BE2C (cell line): ENCODE results near the gene PDIA5.
"Not testable (repeated sequence)": the region's sequence is repeated elsewhere in the genome, so short reads cannot be mapped to it uniquely, and the experiment has no call there.

Source experiments
- DNase-seq: peaks from one replicate; pipeline ENCODE4 v3.0.0-alpha.2; 2020
- H3K27me3 ChIP-seq: fragments of 250-450 bp; sonication (Bioruptor Pico); 2 replicates; pipeline ENCODE4 v1.5.1; 2020; ENCODE audit warnings: mild to moderate bottlenecking
- H3K36me3 ChIP-seq: fragments of 250-450 bp; sonication (Bioruptor Pico); 2 replicates; pipeline ENCODE4 v1.5.1; 2020; ENCODE audit warnings: mild to moderate bottlenecking
- H3K4me1 ChIP-seq: fragments of 250-450 bp; sonication (Bioruptor Pico); 2 replicates; pipeline ENCODE4 v1.5.1; 2020
- H3K4me3 ChIP-seq: 2 replicates; pipeline ENCODE4 v1.5.1; 2011; ENCODE audit warnings: low read depth, low read length
- H3K9me3 ChIP-seq: fragments of 250-450 bp; sonication (Bioruptor Pico); 2 replicates; pipeline ENCODE4 v1.5.1; 2020
- TF ChIP-seq, protein P1 (sequence below): IDR thresholded peaks from 2 replicates; pipeline ENCODE4 v1.5.1; 2012; ENCODE audit warnings: mild to moderate bottlenecking, low read depth, low read length

PDIA5 gene

DNA sequence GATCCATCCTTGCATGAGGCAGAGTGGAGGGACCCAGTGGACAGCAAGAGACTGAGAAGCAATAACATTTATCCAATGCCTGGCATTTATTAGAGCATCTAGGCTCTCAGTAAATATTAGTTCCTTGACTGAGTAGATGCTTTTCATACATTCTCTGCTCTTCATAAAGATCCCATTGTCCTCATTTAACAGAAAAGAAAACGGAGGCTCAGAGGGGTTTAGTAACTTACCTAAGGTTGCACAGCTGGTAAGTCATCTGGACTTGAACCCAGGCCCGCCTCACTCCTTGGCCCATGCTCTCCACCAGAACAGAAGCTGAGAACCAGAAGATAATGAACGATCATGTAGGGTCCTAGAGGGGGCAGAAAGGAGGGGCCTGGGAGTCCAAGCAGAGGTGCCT is 82.7 kb downstream of the PDIA5 start:
- H3K36me3 ChIP-seq, result peaks cover 64% of the 10 kb centered on the region
- H3K27me3 ChIP-seq, result no peaks in the 10 kb centered on the region

DNA sequence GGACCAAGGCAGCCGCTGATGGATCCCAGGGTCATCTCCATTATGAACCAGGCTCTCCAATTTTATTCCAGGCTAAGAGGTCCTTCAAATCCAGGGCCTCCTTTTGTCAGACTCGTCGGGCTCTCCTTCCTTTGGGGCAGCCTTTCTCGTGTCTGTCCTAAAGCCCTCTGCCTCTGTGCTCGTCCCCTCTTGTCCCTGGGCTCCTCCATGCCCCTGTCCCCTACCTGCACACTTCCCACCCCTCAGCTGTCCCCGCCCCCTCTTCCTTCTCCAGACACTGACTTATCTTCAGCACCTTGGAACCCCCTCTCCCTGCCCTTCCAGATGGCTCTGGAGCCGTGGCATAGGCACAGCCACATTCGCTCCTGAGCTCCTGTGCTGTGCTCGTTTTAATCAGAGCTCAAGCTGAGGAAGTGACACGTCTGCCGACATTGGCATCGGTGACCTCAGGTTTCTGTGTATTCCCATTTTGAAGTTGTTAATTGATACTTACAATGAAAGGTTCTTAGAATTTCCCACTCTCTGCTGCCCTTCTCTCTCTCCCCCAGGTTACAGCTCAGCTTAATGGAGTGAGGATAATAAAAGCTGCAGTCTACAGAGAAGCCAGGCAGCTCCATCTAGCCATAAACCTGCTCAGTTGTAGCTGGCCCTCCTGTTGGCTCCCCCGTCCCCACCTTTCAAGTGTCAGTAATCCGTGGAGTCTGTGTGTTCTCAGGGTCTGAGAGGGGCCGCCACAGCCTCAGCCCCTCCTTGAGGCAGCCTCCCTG is 83.8 kb downstream of the PDIA5 start:
- peaks cover 62% of the 10 kb centered on the region for H3K36me3 ChIP-seq

More for the DNA sequence above, 82.7 kb downstream of the PDIA5 start:
- no peaks in the 10 kb centered on the region for H3K9me3 ChIP-seq
- DNase-seq, result no peak
- TF ChIP-seq, protein P1, sequence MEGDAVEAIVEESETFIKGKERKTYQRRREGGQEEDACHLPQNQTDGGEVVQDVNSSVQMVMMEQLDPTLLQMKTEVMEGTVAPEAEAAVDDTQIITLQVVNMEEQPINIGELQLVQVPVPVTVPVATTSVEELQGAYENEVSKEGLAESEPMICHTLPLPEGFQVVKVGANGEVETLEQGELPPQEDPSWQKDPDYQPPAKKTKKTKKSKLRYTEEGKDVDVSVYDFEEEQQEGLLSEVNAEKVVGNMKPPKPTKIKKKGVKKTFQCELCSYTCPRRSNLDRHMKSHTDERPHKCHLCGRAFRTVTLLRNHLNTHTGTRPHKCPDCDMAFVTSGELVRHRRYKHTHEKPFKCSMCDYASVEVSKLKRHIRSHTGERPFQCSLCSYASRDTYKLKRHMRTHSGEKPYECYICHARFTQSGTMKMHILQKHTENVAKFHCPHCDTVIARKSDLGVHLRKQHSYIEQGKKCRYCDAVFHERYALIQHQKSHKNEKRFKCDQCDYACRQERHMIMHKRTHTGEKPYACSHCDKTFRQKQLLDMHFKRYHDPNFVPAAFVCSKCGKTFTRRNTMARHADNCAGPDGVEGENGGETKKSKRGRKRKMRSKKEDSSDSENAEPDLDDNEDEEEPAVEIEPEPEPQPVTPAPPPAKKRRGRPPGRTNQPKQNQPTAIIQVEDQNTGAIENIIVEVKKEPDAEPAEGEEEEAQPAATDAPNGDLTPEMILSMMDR, result no peak
- no peak overlapping the region for H3K4me3 ChIP-seq
- peaks cover 33% of the 10 kb centered on the region for H3K4me1 ChIP-seq

DNA sequence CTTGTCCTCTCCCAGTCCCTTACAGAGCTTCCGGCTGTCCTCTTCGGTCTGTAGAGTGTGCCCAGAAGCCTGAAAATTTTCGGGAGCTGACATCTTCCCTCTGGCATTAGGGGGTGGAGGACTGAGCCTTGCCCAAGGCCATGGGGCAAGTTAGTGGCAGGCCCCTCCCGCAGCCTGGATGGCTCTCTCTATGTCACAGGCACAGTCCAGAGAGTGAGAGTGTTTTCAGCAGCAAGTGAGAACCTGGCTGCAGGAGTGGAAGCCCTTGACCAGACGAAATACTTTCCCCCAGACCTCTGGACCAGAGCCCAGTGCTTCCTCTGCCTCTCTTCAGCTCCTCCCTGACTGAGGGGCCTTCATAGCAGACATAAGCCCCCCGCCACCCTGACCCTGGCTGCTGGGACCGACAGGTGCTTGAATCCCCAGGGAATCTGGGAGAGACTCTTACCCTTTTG is 84.5 kb downstream of the PDIA5 start:
- DNase-seq, result no peak
- TF ChIP-seq, protein P1, result no peak
- no peaks in the 10 kb centered on the region for H3K27me3 ChIP-seq
- peaks cover 62% of the 10 kb centered on the region for H3K36me3 ChIP-seq
- H3K9me3 ChIP-seq, result no peaks in the 10 kb centered on the region
- H3K4me1 ChIP-seq, result peaks cover 46% of the 10 kb centered on the region
- H3K4me3 ChIP-seq, result no peak overlapping the region

More for the DNA sequence above, 83.8 kb downstream of the PDIA5 start:
- no peak for DNase-seq
- no peaks in the 10 kb centered on the region for H3K27me3 ChIP-seq
- H3K9me3 ChIP-seq, result no peaks in the 10 kb centered on the region
- peaks cover 44% of the 10 kb centered on the region for H3K4me1 ChIP-seq
- no peak overlapping the region for H3K4me3 ChIP-seq
- TF ChIP-seq, protein P1, result no peak

GRCh38 chr3:123151853-123152420 is 85.1 kb downstream of the PDIA5 start:
- H3K36me3 ChIP-seq, result peaks cover 61% of the 10 kb centered on the region
- not testable (repeated sequence) for H3K9me3 ChIP-seq, H3K4me3 ChIP-seq, DNase-seq, H3K27me3 ChIP-seq
- peaks cover 40% of the 10 kb centered on the region for H3K4me1 ChIP-seq

DNA sequence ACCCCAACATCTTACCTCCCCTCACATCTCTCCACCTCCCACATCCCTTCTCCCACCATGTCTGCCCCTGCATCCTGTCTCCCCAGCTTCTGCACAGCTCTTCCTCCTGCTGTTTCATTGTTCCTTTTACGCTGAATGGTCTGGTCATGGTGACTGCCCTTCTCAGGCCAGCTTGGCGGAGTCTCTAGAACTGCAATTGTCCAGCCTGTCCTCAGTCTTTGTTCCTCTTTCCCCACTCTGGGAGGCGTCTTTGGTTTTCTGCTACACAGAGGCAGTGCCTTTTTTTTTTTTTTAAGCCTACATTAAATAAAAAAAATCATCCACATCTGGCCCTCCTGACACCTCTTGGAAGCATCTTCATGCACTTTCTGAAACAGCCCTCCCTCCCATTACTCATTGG is 85.9 kb downstream of the PDIA5 start:
- Histone ChIP-seq H3K27me3 (no peaks in the 10 kb centered on the region), H3K4me1 (peaks cover 34% of the 10 kb centered on the region), H3K9me3 (no peaks in the 10 kb centered on the region), H3K4me3 (no peak overlapping the region), H3K36me3 (peaks cover 63% of the 10 kb centered on the region)
- TF ChIP-seq, protein P1, result no peak
- no peak for DNase-seq

- DNase-seq, result no peak
These were observed 86.5 kb downstream of the PDIA5 start for GRCh38 chr3:123153125-123154019.

More at GRCh38 chr3:123153125-123154019, 86.5 kb downstream of the PDIA5 start:
- Histone ChIP-seq H3K9me3 (no peaks in the 10 kb centered on the region), H3K4me3 (no peak overlapping the region), H3K4me1 (peaks cover 39% of the 10 kb centered on the region), H3K36me3 (peaks cover 63% of the 10 kb centered on the region), H3K27me3 (no peaks in the 10 kb centered on the region)
- TF ChIP-seq, protein P1, result no peak
